Measurements from ENCODE around the gene C6orf47. TPM values are rescaled to one million over a fixed set of nuclear protein-coding genes. Genes with fewer than 3 reads are reported as not detected.

Gene C6orf47
- total and polyA plus RNA-seq, 2 of the 13 experiments (the other 11 are each of a cell fraction or from before 2014, with no cell fraction given), result 1.7 to 18.1 TPM

DNA sequence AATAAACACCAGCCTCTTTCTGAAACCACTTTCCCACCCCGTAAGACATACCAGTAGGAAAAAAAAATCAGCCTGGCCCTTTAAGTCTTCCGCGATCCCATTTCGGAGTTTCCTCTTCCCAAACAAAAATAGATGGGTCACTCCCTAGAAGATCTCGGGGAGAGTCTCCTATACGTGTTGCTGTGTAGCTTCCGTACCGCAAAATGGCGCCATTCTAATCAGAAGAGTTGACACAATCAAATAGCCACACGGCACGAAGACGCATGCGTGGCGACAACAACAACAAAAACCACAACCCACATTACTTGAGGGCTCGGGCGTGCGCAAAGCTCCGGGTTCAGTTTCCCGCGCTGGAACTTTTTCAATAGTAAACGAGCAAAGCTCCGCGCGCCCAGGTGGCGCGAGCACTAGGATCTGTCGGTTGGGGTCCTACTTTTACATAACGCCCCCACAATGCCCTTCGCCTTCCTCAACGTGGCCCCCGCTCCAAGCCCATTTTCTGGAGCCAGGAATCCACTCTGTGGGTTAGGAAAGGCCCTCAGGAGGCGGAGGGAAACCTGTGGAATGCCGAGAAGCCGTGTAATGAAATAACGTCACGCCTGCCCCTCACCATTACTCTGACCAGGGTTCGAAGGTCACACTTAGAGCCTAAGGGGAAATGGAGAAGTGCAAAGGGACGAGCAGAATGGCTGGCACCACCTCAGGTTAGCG is 4.4 kb upstream of the C6orf47 start, which contains the start of gene GPANK1 (continued):
- TF ChIP-seq CHD2 (IDR thresholded peaks at IDR 0.05; ENCODE audit: low read depth, low read length) (no peak), SMARCC2 (IDR thresholded peaks at IDR 0.05) (no peak), FOXJ3 (CRISPR knock-in tag; IDR thresholded peaks at IDR 0.05; ENCODE audit: borderline replicate concordance) (peak; percentile 36; the same call in 1 of the 2 replicates), TAF1 (CRISPR knock-in tag; IDR thresholded peaks at IDR 0.05) (peak; percentile 42), ZNF607 (CRISPR knock-in tag; IDR thresholded peaks at IDR 0.05; ENCODE audit: borderline replicate concordance) (peak; percentile 92; the same call in 1 of the 2 replicates), ZNF451 (CRISPR knock-in tag; IDR thresholded peaks at IDR 0.05) (peak; percentile 9; the same call in 1 of the 2 replicates), NFYB (CRISPR knock-in tag; IDR thresholded peaks at IDR 0.05) (peak; percentile 31; the same call in 1 of the 2 replicates), SCMH1 (CRISPR knock-in tag; IDR thresholded peaks at IDR 0.05; ENCODE audit: borderline replicate concordance) (no peak), ZNF326 (CRISPR knock-in tag; IDR thresholded peaks at IDR 0.05; ENCODE audit: borderline replicate concordance) (no peak), SP4 (CRISPR knock-in tag; IDR thresholded peaks at IDR 0.05) (peak; percentile 74), ZNF724P (CRISPR knock-in tag; IDR thresholded peaks at IDR 0.05; ENCODE audit: borderline replicate concordance) (peak; percentile 96; the same call in 1 of the 2 replicates), PITX1 (CRISPR knock-in tag; IDR thresholded peaks at IDR 0.05) (0 out of 2 replicates have a peak, but pooled peaks have one; percentile 67), MAF1 (CRISPR knock-in tag; IDR thresholded peaks at IDR 0.05; ENCODE audit: borderline replicate concordance) (peak; percentile 29; the same call in 1 of the 2 replicates), ZNF749 (CRISPR knock-in tag; IDR thresholded peaks at IDR 0.05; ENCODE audit: borderline replicate concordance) (peak; percentile 70; the same call in 1 of the 2 replicates)
- TF ChIP-seq, protein P1, sequence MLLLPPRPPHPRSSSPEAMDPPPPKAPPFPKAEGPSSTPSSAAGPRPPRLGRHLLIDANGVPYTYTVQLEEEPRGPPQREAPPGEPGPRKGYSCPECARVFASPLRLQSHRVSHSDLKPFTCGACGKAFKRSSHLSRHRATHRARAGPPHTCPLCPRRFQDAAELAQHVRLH (CRISPR knock-in tag; IDR thresholded peaks at IDR 0.05; ENCODE audit: borderline replicate concordance, low read depth), result 0 out of 2 replicates have a peak, but pooled peaks have one; percentile 63
- TF ChIP-seq, protein P2, sequence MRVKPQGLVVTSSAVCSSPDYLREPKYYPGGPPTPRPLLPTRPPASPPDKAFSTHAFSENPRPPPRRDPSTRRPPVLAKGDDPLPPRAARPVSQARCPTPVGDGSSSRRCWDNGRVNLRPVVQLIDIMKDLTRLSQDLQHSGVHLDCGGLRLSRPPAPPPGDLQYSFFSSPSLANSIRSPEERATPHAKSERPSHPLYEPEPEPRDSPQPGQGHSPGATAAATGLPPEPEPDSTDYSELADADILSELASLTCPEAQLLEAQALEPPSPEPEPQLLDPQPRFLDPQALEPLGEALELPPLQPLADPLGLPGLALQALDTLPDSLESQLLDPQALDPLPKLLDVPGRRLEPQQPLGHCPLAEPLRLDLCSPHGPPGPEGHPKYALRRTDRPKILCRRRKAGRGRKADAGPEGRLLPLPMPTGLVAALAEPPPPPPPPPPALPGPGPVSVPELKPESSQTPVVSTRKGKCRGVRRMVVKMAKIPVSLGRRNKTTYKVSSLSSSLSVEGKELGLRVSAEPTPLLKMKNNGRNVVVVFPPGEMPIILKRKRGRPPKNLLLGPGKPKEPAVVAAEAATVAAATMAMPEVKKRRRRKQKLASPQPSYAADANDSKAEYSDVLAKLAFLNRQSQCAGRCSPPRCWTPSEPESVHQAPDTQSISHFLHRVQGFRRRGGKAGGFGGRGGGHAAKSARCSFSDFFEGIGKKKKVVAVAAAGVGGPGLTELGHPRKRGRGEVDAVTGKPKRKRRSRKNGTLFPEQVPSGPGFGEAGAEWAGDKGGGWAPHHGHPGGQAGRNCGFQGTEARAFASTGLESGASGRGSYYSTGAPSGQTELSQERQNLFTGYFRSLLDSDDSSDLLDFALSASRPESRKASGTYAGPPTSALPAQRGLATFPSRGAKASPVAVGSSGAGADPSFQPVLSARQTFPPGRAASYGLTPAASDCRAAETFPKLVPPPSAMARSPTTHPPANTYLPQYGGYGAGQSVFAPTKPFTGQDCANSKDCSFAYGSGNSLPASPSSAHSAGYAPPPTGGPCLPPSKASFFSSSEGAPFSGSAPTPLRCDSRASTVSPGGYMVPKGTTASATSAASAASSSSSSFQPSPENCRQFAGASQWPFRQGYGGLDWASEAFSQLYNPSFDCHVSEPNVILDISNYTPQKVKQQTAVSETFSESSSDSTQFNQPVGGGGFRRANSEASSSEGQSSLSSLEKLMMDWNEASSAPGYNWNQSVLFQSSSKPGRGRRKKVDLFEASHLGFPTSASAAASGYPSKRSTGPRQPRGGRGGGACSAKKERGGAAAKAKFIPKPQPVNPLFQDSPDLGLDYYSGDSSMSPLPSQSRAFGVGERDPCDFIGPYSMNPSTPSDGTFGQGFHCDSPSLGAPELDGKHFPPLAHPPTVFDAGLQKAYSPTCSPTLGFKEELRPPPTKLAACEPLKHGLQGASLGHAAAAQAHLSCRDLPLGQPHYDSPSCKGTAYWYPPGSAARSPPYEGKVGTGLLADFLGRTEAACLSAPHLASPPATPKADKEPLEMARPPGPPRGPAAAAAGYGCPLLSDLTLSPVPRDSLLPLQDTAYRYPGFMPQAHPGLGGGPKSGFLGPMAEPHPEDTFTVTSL (CRISPR knock-in tag; IDR thresholded peaks at IDR 0.05; ENCODE audit: borderline replicate concordance), result peak; percentile 38; the same call in 1 of the 2 replicates
- TF ChIP-seq, protein P3, sequence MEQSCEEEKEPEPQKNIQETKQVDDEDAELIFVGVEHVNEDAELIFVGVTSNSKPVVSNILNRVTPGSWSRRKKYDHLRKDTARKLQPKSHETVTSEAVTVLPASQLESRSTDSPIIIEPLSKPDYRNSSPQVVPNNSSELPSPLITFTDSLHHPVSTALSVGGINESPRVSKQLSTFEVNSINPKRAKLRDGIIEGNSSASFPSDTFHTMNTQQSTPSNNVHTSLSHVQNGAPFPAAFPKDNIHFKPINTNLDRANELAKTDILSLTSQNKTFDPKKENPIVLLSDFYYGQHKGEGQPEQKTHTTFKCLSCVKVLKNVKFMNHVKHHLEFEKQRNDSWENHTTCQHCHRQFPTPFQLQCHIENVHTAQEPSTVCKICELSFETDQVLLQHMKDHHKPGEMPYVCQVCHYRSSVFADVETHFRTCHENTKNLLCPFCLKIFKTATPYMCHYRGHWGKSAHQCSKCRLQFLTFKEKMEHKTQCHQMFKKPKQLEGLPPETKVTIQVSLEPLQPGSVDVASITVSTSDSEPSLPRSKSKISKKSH (CRISPR knock-in tag; IDR thresholded peaks at IDR 0.05; ENCODE audit: borderline replicate concordance), result no peak
- TF ChIP-seq, protein P4, sequence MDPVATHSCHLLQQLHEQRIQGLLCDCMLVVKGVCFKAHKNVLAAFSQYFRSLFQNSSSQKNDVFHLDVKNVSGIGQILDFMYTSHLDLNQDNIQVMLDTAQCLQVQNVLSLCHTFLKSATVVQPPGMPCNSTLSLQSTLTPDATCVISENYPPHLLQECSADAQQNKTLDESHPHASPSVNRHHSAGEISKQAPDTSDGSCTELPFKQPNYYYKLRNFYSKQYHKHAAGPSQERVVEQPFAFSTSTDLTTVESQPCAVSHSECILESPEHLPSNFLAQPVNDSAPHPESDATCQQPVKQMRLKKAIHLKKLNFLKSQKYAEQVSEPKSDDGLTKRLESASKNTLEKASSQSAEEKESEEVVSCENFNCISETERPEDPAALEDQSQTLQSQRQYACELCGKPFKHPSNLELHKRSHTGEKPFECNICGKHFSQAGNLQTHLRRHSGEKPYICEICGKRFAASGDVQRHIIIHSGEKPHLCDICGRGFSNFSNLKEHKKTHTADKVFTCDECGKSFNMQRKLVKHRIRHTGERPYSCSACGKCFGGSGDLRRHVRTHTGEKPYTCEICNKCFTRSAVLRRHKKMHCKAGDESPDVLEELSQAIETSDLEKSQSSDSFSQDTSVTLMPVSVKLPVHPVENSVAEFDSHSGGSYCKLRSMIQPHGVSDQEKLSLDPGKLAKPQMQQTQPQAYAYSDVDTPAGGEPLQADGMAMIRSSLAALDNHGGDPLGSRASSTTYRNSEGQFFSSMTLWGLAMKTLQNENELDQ (CRISPR knock-in tag; IDR thresholded peaks at IDR 0.05; ENCODE audit: borderline replicate concordance), result no peak

Data from HepG2 (cell line).